Activated naive CD8-positive, alpha-beta T cell (primary cell): ENCODE data around the gene SLC2A2.

ENCODE experiments used
- H3K27ac Mint-ChIP-seq: one replicate; pipeline ENCODE4 v1.8.0; 2021; ENCODE audit warnings: mixed read lengths
- H3K27me3 Mint-ChIP-seq: one replicate; pipeline ENCODE4 v1.8.0; 2021; ENCODE audit warnings: mixed read lengths
- H3K36me3 Mint-ChIP-seq: one replicate; pipeline ENCODE4 v1.8.0; 2021; ENCODE audit warnings: mixed read lengths
- H3K4me1 Mint-ChIP-seq: one replicate; pipeline ENCODE4 v1.8.0; 2021; ENCODE audit warnings: low read depth, mixed read lengths
- H3K4me3 Mint-ChIP-seq: one replicate; pipeline ENCODE4 v1.8.0; 2021; ENCODE audit warnings: mild to moderate bottlenecking, mixed read lengths
- H3K9me3 Mint-ChIP-seq: one replicate; pipeline ENCODE4 v1.8.0; 2021; ENCODE audit warnings: low read depth, mixed read lengths

The SLC2A2 gene

DNA sequence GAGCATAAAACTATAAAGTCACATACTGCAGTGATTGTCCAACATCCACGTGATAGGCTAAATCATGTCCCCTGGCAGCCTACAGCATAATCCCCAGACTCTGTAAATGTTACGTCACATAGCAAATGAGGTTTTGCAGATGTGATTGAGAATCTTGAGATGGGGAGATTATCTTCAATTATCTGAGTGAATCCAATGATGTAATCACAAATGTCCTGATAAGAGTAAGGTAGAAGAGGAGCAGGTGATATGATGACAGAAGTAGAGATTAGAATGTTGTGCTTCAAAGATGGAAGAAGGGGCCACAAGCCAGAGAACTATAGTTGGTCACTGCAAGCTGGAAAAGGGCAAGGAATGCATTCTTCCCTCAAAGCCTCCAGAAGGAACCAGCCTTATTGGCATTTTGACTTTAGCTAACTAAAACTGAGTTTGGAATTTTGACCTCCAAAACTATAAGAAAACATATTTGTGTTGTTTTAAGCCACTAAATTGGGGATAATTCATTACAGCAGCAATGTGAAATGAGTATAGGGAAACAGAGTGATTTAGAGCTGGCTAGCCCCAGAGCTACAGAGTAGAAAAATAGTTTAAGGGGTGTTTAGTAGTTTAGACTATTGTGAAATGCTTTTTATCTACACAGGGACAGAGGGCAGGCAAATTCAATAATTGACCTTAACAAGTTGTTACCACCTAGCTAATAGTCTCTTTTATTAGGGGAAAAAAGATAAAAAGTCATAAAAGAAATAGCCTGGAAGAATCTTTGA, 15.2 kb downstream of the SLC2A2 start:
- Mint-ChIP-seq H3K27ac (no peak overlapping the region), H3K4me1 (no peaks in the 10 kb centered on the region), H3K27me3 (peaks cover 4% of the 10 kb centered on the region), H3K4me3 (no peak overlapping the region), H3K9me3 (no peaks in the 10 kb centered on the region), H3K36me3 (no peaks in the 10 kb centered on the region)

DNA sequence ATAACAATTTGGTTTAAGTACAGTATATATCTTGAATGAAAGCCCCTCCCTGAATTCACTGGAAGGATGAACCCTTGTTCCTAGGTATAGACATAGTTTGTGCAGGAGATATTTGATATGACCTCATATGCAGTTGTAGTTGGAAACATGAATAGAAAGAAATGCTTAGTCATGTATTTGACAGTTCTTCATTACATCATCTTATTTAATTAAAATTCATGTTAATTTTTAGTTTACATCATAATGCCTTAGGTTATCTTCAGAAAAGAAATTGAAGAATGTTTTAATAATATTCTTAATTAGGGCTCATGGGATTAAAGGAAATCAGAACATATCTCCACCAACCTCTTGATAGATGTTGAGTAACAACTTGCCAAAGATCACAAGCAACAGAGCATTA, 19.2 kb downstream of the SLC2A2 start:
- Mint-ChIP-seq H3K27me3 (peaks cover 2% of the 10 kb centered on the region), H3K27ac (no peak overlapping the region), H3K4me1 (no peaks in the 10 kb centered on the region), H3K4me3 (no peak overlapping the region), H3K9me3 (no peaks in the 10 kb centered on the region), H3K36me3 (no peaks in the 10 kb centered on the region)

DNA sequence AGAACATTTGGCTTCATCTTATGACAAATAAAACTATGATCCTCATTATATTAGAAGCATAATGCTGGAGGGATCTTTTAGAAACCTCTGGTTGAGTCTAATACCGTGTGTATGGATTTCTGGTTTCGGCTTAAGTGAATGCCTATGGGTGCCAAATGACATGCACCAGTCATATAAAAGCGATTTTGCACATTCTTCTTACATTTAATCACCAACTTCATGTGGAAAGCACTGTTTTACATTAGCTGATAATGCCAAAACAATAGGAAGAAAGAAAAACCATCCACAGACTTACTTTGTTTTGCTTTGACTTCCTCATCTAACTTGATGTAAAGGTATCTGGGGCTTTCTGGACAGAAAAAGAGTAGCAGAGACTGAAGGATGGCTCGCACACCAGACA, 20.9 kb downstream of the SLC2A2 start:
- H3K36me3 Mint-ChIP-seq = no peaks in the 10 kb centered on the region
- no peak overlapping the region for H3K27ac Mint-ChIP-seq
- H3K4me1 Mint-ChIP-seq = no peaks in the 10 kb centered on the region
- H3K4me3 Mint-ChIP-seq = no peak overlapping the region
- peaks cover 2% of the 10 kb centered on the region for H3K27me3 Mint-ChIP-seq
- H3K9me3 Mint-ChIP-seq = no peaks in the 10 kb centered on the region

DNA sequence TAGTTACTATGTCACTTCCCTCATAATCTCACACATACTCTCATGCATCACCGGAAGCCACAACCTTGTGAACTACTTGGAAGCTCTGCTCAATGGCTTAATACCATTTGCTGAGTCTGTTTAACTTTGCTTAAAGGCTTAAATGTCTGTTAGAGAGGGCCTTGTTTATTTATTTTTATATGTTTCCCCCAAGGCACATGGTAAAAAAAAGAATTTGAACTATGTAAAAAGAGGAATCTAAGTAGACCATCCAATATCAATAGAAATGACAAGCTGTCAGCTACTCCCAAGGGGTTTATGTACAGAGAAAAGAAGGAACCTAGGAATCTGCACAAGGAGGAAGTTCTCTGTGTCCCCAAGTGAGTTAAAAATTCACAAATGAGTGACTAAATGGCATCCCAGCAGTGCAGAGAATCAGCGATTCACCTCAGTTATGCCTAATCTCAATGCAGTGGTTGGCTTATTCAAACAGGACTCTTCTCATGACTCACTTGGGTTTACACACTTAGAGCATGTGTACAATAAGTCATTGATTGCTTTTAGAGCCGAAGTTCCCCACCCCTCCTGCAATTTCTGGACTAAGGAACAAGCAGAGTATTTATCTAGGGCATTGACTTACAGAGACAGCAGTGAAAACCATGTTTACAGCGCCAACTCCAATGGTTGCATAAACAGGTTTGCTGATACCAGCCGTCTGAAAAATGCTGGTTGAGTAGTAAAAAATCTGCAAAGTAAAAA, 24.4 kb downstream of the SLC2A2 start:
- H3K4me3 Mint-ChIP-seq = no peak overlapping the region

DNA sequence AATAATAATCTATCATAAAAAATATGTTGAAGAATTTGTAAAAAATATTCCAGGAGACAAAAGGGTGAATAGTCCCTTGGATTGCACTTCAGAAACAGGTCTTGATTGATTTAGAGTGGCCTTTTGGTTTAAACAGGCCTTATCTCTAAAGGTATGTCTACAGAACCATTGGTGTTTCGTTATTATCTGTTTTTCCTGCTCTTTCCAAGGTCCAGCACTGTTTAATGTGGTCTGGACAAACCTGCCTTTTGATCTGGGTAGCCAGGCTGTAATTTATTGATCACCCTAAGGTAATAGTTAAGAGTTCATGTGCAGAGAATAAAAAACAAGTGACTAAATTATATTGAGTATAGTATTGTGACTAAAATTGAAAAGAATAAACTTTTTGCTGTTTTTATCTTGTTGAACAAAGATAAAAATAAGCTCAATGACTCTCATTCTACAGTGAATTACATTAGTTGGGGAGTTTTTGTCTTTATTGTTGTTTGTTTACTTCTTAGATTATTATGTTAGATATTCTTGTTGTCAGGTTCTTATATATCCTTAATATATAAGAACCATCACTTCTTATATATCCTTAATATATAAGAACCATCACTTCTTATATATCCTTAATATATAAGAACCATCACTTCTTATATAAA, 25.1 kb downstream of the SLC2A2 start:
- Mint-ChIP-seq H3K4me1 (no peaks in the 10 kb centered on the region), H3K27me3 (no peaks in the 10 kb centered on the region), H3K27ac (no peak overlapping the region), H3K36me3 (no peaks in the 10 kb centered on the region), H3K9me3 (no peaks in the 10 kb centered on the region), H3K4me3 (no peak overlapping the region)

More for the DNA sequence above, 24.4 kb downstream of the SLC2A2 start:
- Mint-ChIP-seq H3K36me3 (no peaks in the 10 kb centered on the region), H3K4me1 (no peaks in the 10 kb centered on the region), H3K27me3 (no peaks in the 10 kb centered on the region), H3K27ac (no peak overlapping the region), H3K9me3 (no peaks in the 10 kb centered on the region)

DNA sequence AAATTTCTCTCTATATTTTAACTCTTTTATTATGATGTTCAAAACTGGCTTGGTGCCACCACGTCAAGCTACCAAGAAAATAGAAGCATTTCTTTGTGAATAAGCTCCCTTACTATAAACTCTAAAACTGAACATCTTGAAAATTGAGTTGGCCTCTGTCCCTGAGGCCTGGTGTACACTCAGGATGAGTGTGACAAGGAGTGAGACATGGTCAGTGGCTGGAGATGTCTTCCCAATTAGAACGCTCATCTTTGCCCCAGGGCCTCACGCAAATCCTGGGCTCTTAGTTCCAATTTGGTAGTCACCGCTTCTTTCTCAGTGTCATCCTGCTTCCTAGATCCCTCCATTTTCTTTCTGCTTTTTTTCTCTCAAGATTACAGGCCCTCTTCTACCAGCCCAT, 26.2 kb downstream of the SLC2A2 start:
- no peaks in the 10 kb centered on the region for H3K9me3 Mint-ChIP-seq
- no peaks in the 10 kb centered on the region for H3K4me1 Mint-ChIP-seq
- no peak overlapping the region for H3K27ac Mint-ChIP-seq
- no peaks in the 10 kb centered on the region for H3K27me3 Mint-ChIP-seq
- no peaks in the 10 kb centered on the region for H3K36me3 Mint-ChIP-seq
- H3K4me3 Mint-ChIP-seq = no peak overlapping the region

DNA sequence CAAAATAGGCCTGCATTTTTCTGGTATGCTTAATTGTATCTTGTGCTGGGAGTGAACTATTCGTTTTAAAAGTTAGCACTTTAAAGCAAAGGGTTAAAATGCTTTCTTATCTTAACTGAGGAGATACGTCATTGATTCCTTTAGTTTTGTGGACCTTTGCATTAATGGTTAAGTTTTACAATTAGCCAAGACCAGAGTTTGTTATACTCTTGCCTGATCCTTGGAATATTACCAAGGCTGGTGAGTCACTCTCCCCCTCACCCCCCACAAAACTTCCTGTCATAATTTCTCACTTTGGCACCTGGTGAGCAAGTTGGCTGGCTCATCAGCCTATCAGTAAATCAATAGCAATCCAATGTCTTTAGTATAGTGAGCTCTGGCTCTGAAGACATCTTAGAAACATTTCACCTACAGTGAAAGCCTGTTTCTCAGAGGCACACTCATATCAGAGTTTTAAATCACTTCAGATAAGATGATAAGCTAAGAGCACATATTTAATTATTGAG, 26.7 kb downstream of the SLC2A2 start:
- no peaks in the 10 kb centered on the region for H3K27me3 Mint-ChIP-seq
- H3K4me1 Mint-ChIP-seq = no peaks in the 10 kb centered on the region
- no peak overlapping the region for H3K4me3 Mint-ChIP-seq
- no peaks in the 10 kb centered on the region for H3K36me3 Mint-ChIP-seq
- no peak overlapping the region for H3K27ac Mint-ChIP-seq
- no peaks in the 10 kb centered on the region for H3K9me3 Mint-ChIP-seq

DNA sequence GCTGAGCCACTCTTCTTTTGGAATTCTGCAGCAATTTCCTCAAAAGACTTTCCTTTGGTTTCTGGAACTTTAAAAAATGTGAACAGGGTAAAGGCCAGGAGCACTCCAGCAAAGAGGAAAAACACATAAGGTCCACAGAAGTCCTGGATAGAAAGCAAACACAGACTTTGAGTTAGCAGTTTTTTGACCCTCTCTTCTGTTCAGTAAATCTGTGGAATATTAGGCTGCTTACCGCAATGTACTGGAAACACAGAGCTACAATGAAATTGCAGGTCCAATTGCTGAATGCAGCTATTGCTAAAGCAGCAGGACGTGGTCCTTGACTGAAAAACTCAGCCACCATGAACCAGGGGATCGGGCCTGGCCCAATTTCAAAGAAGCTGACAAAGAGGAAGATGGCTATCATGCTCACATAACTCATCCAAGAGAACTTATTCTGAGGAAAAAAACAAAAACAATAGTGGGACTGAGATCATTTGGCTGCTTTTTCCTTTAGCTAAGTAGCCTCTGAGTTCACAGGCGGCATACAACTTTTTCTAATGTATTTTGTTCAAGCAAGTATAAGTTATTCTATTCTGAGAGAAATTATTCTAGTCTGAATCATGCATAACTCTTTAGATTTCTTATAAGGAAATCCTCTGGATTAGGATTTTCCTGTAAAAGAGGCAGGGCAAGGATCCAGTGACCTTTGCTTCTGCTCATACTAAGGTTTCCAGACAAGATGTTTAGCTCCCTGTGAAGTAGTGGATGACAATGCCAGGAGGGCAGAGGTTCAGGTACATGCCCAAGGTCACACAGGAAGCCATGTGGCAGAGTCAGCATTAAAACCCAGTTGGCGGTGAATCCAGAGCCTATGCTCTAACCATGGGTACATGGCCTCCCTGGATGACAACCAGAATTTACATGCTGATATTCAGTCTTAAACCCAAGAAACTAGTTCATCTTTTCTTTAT, 28.3 kb downstream of the SLC2A2 start:
- H3K4me3 Mint-ChIP-seq = no peak overlapping the region
- no peak overlapping the region for H3K27ac Mint-ChIP-seq
- no peaks in the 10 kb centered on the region for H3K4me1 Mint-ChIP-seq
- no peaks in the 10 kb centered on the region for H3K9me3 Mint-ChIP-seq
- no peaks in the 10 kb centered on the region for H3K27me3 Mint-ChIP-seq
- H3K36me3 Mint-ChIP-seq = no peaks in the 10 kb centered on the region

DNA sequence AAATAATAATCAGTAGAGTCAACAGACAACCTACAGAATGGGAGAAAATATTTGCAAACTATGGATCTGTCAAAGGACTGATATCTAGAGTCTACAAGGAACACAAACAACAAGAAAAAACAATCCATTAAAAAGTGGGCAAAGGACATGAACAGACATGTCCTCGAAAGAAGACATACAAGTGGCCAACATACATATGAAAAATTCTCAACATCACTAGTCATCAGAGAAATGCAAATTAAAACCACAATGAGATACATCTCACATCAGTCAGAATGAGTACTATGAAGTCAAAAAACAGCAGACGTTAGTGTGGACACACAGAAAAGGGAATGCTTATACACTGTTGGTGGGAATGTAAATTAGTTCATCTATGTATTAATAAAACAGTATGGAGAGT, 33.7 kb downstream of the SLC2A2 start:
- H3K4me3 Mint-ChIP-seq = no peak overlapping the region
- H3K27me3 Mint-ChIP-seq = peaks cover 10% of the 10 kb centered on the region
- H3K9me3 Mint-ChIP-seq = no peaks in the 10 kb centered on the region
- H3K36me3 Mint-ChIP-seq = no peaks in the 10 kb centered on the region
- no peaks in the 10 kb centered on the region for H3K4me1 Mint-ChIP-seq
- no peak overlapping the region for H3K27ac Mint-ChIP-seq

DNA sequence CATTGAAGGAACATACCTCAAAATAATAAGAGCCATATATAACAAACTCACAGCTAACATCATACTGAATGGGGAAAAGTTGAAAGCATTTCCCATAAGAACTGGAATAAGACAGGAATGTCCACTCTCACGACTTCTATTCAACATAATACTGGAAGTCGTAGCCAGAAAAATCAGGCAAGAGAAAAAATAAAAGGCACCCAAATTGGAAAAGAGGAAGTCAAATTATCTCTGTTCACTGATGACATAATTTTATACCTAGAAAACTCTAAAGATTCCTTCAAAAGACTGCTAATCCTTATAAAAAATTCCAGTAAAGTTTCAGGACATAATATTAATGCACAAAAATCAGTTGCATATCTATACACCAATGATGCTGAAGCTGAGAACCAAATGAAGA, 34.9 kb downstream of the SLC2A2 start:
- Mint-ChIP-seq H3K27ac (no peak overlapping the region), H3K4me1 (no peaks in the 10 kb centered on the region), H3K4me3 (no peak overlapping the region), H3K27me3 (peaks cover 15% of the 10 kb centered on the region), H3K36me3 (no peaks in the 10 kb centered on the region), H3K9me3 (no peaks in the 10 kb centered on the region)

DNA sequence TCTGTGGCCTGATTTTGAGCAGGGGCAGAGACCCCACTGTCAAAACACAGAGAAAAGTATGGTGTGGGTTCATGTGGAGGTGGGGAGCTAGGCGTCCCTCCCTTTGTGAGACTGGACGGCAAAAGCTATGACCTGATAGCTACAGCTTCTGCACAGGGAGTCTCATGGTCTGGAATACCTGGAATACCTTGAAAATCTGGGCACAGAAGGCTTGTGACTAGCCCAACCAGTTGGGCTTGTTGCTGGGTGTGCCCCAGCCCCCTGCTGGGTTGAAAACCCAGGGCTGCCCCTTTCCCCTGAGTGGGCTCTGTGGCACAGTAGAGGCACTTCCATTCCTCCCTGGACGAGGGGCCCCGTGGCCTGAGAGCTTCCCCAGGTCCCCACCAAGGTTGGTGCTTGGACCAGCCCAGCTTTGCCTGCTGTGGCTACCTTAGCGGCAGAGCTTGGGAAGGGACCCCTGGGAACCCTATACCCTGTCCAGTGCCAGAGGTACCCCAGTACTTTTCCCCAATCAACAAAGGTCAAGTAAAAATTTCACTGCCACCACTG, 37.3 kb downstream of the SLC2A2 start:
- Mint-ChIP-seq H3K36me3 (no peaks in the 10 kb centered on the region), H3K9me3 (peaks cover 2% of the 10 kb centered on the region), H3K4me3 (no peak overlapping the region), H3K27ac (no peak overlapping the region), H3K4me1 (no peaks in the 10 kb centered on the region), H3K27me3 (peaks cover 15% of the 10 kb centered on the region)

DNA sequence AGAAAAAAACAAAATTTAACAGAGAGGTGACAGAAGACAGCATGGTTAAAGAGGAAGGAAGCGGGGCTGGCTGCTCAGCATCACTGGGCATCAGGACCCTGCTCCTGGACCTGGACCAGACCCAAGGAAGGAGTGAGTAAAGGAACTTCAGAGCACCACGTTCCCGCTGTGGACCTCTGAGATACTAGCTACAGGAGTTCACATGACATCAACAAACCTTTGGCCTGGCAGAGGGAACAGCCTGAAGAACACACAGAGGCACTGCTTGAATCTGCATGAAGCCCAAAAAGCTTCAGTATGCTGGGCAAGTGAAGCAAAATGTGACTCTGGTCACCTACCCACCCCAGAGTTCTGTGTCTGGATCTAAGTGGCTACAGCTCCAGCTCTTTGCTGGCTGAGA, 38.1 kb downstream of the SLC2A2 start:
- no peak overlapping the region for H3K27ac Mint-ChIP-seq
- H3K4me3 Mint-ChIP-seq = no peak overlapping the region
- H3K4me1 Mint-ChIP-seq = no peaks in the 10 kb centered on the region
- H3K9me3 Mint-ChIP-seq = peaks cover 3% of the 10 kb centered on the region
- peaks cover 15% of the 10 kb centered on the region for H3K27me3 Mint-ChIP-seq
- H3K36me3 Mint-ChIP-seq = no peaks in the 10 kb centered on the region

DNA sequence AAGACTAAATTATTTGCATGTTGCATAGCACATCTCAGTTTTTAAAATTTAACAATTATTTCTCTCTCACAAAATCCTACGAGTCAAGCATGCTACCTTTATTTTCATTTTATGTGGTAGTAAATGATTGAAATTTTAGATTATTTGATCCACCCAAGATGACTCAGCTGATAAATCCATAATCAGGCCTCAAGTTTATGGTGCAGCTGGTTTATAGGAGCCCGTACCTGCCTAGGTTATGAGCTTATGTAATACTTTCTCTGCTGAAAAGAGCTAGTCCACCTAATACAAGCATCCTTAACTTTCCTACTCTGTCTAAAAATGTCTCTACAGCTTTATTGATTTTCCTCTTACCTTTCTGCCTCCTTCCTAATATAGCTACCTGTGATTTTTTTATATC, 41.2 kb downstream of the SLC2A2 start:
- Mint-ChIP-seq H3K9me3 (peaks cover 3% of the 10 kb centered on the region), H3K27me3 (peaks cover 15% of the 10 kb centered on the region), H3K4me3 (no peak overlapping the region), H3K27ac (no peak overlapping the region), H3K4me1 (no peaks in the 10 kb centered on the region), H3K36me3 (no peaks in the 10 kb centered on the region)

DNA sequence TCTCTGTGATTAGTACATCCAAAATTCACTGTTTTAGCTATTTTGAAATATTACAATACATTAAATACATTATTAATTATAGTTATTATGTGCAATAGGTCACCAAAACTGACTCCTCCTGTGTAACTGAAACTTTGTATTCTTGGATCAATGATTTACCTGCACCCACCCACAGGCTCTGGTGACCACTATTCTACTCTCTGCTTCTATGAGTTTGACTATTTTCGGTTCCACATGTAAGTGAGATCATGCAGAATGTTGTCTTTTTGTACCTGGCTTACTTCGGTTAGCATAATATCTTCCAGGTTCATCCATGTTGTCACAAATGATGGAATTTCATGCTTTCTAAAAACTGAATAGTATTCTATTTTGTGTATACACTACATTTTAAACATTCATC, 43.8 kb downstream of the SLC2A2 start:
- Mint-ChIP-seq H3K9me3 (peaks cover 3% of the 10 kb centered on the region), H3K4me3 (no peak overlapping the region), H3K36me3 (no peaks in the 10 kb centered on the region), H3K27ac (no peak overlapping the region), H3K4me1 (no peaks in the 10 kb centered on the region), H3K27me3 (peaks cover 7% of the 10 kb centered on the region)
